Measurements from ENCODE around the gene VWA8.
"Not testable (repeated sequence)": the region's sequence is repeated elsewhere in the genome, so short reads cannot be mapped to it uniquely, and the experiment has no call there.

Gene VWA8

GRCh38 chr13:41678848-41679247, 282.1 kb downstream of the VWA8 start:
- no peak for DNase-seq

- DNase-seq, result no peak
Observed at GRCh38 chr13:41678249-41678648, 282.7 kb downstream of the VWA8 start.

- no peak for DNase-seq
Observed at GRCh38 chr13:41675306-41675705, 285.6 kb downstream of the VWA8 start.

- no peak for DNase-seq
Observed at GRCh38 chr13:41674246-41674645, 286.7 kb downstream of the VWA8 start.

- no peak for DNase-seq
Observed at GRCh38 chr13:41673640-41674039, 287.3 kb downstream of the VWA8 start.

GRCh38 chr13:41670873-41671443, 290.0 kb downstream of the VWA8 start:
- no peak for DNase-seq

- DNase-seq, result peak; percentile 82
Observed at GRCh38 chr13:41668130-41668757, 292.7 kb downstream of the VWA8 start.

GRCh38 chr13:41666644-41667043, 294.3 kb downstream of the VWA8 start:
- no peak for DNase-seq

- no peak for DNase-seq
Observed at GRCh38 chr13:41660411-41660810, 300.5 kb downstream of the VWA8 start.

- no peak for DNase-seq
Observed at GRCh38 chr13:41658057-41658661, 302.8 kb downstream of the VWA8 start.

- no peak for DNase-seq
Observed at GRCh38 chr13:41655997-41656396, 304.9 kb downstream of the VWA8 start.

- DNase-seq, result no peak
Observed at GRCh38 chr13:41654796-41655195, 306.1 kb downstream of the VWA8 start.

GRCh38 chr13:41652735-41653361, 308.1 kb downstream of the VWA8 start:
- DNase-seq, result no peak

GRCh38 chr13:41651413-41652058, 309.4 kb downstream of the VWA8 start:
- no peak for DNase-seq

- DNase-seq, result no peak
Observed at GRCh38 chr13:41650706-41651105, 310.2 kb downstream of the VWA8 start.

- no peak for DNase-seq
Observed at GRCh38 chr13:41649659-41650058, 311.2 kb downstream of the VWA8 start.

GRCh38 chr13:41648314-41648935, 312.5 kb downstream of the VWA8 start:
- DNase-seq, result no peak

- DNase-seq, result not testable (repeated sequence)
Observed at GRCh38 chr13:41647699-41648313, 313.1 kb downstream of the VWA8 start.

GRCh38 chr13:41645331-41645730, 315.6 kb downstream of the VWA8 start:
- no peak for DNase-seq

- no peak for DNase-seq
Observed at GRCh38 chr13:41644742-41645141, 316.2 kb downstream of the VWA8 start.

GRCh38 chr13:41643507-41643906, 317.4 kb downstream of the VWA8 start:
- no peak for DNase-seq

- DNase-seq, result no peak
Observed at GRCh38 chr13:41641961-41642360, 318.9 kb downstream of the VWA8 start.

- no peak for DNase-seq
Observed at GRCh38 chr13:41641429-41641828, 319.5 kb downstream of the VWA8 start.
